WTC11 (cell line): Measurements from ENCODE around the gene PSMG2. TPM values are rescaled to one million over a fixed set of nuclear protein-coding genes. Genes with fewer than 3 reads are reported as not detected.

Source experiments
- ATAC-seq: fragments of 200-7000 bp; cut with Tn5 transposase; 2 replicates; pipeline ENCODE4 v1.10.0; 2021; ENCODE audit warnings: mild to moderate bottlenecking, moderate library complexity
- CTCF ChIA-PET: fragments of 300-600 bp; sonication (Branson Sonifier 250); formaldehyde crosslinking; loops from one replicate; lab custom pipeline; 2021; ENCODE audit warnings: antibody characterized with exemption; lab: Charles Lee
- POLR2A ChIA-PET: fragments of 350-600 bp; sonication (Branson Sonifier 250); formaldehyde crosslinking; loops from one replicate; lab custom pipeline; 2021; ENCODE audit warnings: antibody characterized with exemption; lab: Charles Lee
- DNase-seq: peaks from one replicate; pipeline ENCODE4 v3.0.0; 2021; ENCODE audit warnings: low spot score
- H3K27ac Mint-ChIP-seq: 2 replicates; pipeline ENCODE4 v1.8.0; 2021; ENCODE audit warnings: mixed read lengths
- H3K27me3 Mint-ChIP-seq: 2 replicates; pipeline ENCODE4 v1.8.0; 2021; ENCODE audit warnings: low read depth, mild to moderate bottlenecking, moderate library complexity, mixed read lengths
- H3K36me3 Mint-ChIP-seq: 2 replicates; pipeline ENCODE4 v1.8.0; 2021; ENCODE audit warnings: mixed read lengths
- H3K4me1 Mint-ChIP-seq: 2 replicates; pipeline ENCODE4 v1.8.0; 2022; ENCODE audit warnings: mixed read lengths
- H3K4me3 Mint-ChIP-seq: 2 replicates; pipeline ENCODE4 v1.8.0; 2021; ENCODE audit warnings: mild to moderate bottlenecking, moderate library complexity, mixed read lengths
- H3K9me3 Mint-ChIP-seq: 2 replicates; pipeline ENCODE4 v1.8.0; 2021; ENCODE audit warnings: mixed read lengths
- CREB1 ChIP-seq: sonication (generic); formaldehyde crosslinking; IDR thresholded peaks from 2 replicates; pipeline ENCODE4 v1.8.0; 2023; ENCODE audit warnings: mild to moderate bottlenecking, missing genetic modification reagents
- ESRRA ChIP-seq: sonication (generic); formaldehyde crosslinking; IDR thresholded peaks from 2 replicates; pipeline ENCODE4 v1.8.1; 2022; ENCODE audit warnings: mild to moderate bottlenecking, missing genetic modification reagents, borderline replicate concordance
- IRF2 ChIP-seq: sonication (generic); formaldehyde crosslinking; IDR thresholded peaks from 2 replicates; pipeline ENCODE4 v1.8.0; 2022; ENCODE audit warnings: low read depth, missing genetic modification reagents, borderline replicate concordance
- MXD4 ChIP-seq: fragments of 250-450 bp; sonication (Bioruptor Pico); IDR thresholded peaks from 2 replicates; pipeline ENCODE4 v1.8.0; 2021; ENCODE audit warnings: mild to moderate bottlenecking, moderate library complexity, borderline replicate concordance
- NFATC4 ChIP-seq: fragments of 250-450 bp; sonication (Bioruptor Pico); IDR thresholded peaks from 2 replicates; pipeline ENCODE4 v1.9.0; 2021; ENCODE audit warnings: mild to moderate bottlenecking
- NFE2L1 ChIP-seq: sonication (generic); formaldehyde crosslinking; IDR thresholded peaks from 2 replicates; pipeline ENCODE4 v1.8.1; 2023; ENCODE audit warnings: missing genetic modification reagents
- NFYB ChIP-seq: sonication (generic); formaldehyde crosslinking; conservative IDR thresholded peaks from 2 replicates; pipeline ENCODE4 v1.8.0; 2022; ENCODE audit warnings: low read depth, missing genetic modification reagents
- NR1H2 ChIP-seq: sonication (generic); formaldehyde crosslinking; IDR thresholded peaks from 2 replicates; pipeline ENCODE4 v1.9.0; 2021; ENCODE audit warnings: mild to moderate bottlenecking, moderate library complexity, missing genetic modification reagents
- PRRX2 ChIP-seq: fragments of 250-450 bp; sonication (Bioruptor Pico); IDR thresholded peaks from 2 replicates; pipeline ENCODE4 v1.8.0; 2021; ENCODE audit warnings: mild to moderate bottlenecking
- SP1 ChIP-seq: sonication (generic); formaldehyde crosslinking; conservative IDR thresholded peaks from 2 replicates; pipeline ENCODE4 v1.8.1; 2022; ENCODE audit warnings: missing genetic modification reagents
- TEAD4 ChIP-seq: sonication (generic); formaldehyde crosslinking; IDR thresholded peaks from 2 replicates; pipeline ENCODE4 v1.8.0; 2022; ENCODE audit warnings: mild to moderate bottlenecking, missing genetic modification reagents
- TP53 ChIP-seq: sonication (generic); formaldehyde crosslinking; IDR thresholded peaks from 2 replicates; pipeline ENCODE4 v1.8.1; 2023; ENCODE audit warnings: mild to moderate bottlenecking, missing genetic modification reagents
- ZNF416 ChIP-seq: fragments of 250-450 bp; sonication (Bioruptor Pico); IDR thresholded peaks from 2 replicates; pipeline ENCODE4 v1.9.0; 2021; ENCODE audit warnings: mild to moderate bottlenecking, inconsistent platforms
- total RNA-seq: library from RNA; stranded (reverse); gene quantifications from 3 replicates; pipeline ENCODE4 v1.2.3, GENCODE V29; 2021
- TF ChIP-seq, protein P1 (sequence below): sonication (generic); formaldehyde crosslinking; IDR thresholded peaks from 2 replicates; pipeline ENCODE4 v1.8.1; 2023; ENCODE audit warnings: mild to moderate bottlenecking, moderate library complexity, missing genetic modification reagents
- TF ChIP-seq, protein P2 (sequence below): sonication (generic); formaldehyde crosslinking; IDR thresholded peaks from 2 replicates; pipeline ENCODE4 v1.8.1; 2023; ENCODE audit warnings: mild to moderate bottlenecking, missing genetic modification reagents, moderate library complexity
- TF ChIP-seq, protein P3 (sequence below): sonication (generic); formaldehyde crosslinking; conservative IDR thresholded peaks from 2 replicates; pipeline ENCODE4 v1.8.1; 2022; ENCODE audit warnings: mild to moderate bottlenecking, missing genetic modification reagents
- TF ChIP-seq, protein P4 (sequence below): fragments of 200-600 bp; IDR thresholded peaks from 2 replicates; pipeline ENCODE4 v1.8.0; 2022; ENCODE audit warnings: antibody characterized with exemption
- TF ChIP-seq, protein P5 (sequence below): sonication (generic); formaldehyde crosslinking; IDR thresholded peaks from 2 replicates; pipeline ENCODE4 v1.8.0; 2023; ENCODE audit warnings: missing genetic modification reagents, mild to moderate bottlenecking, borderline replicate concordance
- TF ChIP-seq, protein P6 (sequence below): sonication (generic); formaldehyde crosslinking; IDR thresholded peaks from 2 replicates; pipeline ENCODE4 v1.8.0; 2022; ENCODE audit warnings: missing genetic modification reagents
- TF ChIP-seq, protein P7 (sequence below): fragments of 250-450 bp; sonication (Bioruptor Pico); IDR thresholded peaks from 2 replicates; pipeline ENCODE4 v1.9.0; 2021; ENCODE audit warnings: mild to moderate bottlenecking

PSMG2 gene
- total RNA-seq, 1 experiment from 2014 or later = 78.9 TPM

DNA sequence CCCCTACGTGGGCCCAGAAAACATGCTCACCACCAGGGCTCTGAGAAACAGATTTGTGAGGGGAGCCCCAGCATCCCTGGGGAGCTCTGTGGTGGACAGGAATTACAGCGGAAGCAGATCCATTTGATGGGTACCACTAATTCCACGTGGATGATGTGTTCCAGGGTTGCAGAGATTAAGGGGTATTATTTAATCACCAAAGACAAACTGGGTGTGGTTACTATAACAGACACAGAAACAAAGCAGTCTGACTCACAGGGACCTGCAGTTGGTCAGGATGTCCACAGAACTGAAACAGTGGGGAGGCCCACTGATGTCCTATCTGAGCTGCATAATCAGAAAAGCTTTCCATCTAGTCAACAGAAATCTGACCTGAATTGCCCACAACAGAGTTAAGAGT is 65.8 kb downstream of the PSMG2 start:
- H3K4me3 Mint-ChIP-seq = no peak overlapping the region
- DNase-seq (no peak), ATAC-seq (no peak)
- ChIA-PET POLR2A (no interaction called here), CTCF (interaction anchor here (1.1 to 1.8 kb wide), 2 partner anchors 115 to 166 kb away, joined by 3 to 4 read pairs; partner anchors contain the start of gene PTPN2)
- TF ChIP-seq, protein P1, sequence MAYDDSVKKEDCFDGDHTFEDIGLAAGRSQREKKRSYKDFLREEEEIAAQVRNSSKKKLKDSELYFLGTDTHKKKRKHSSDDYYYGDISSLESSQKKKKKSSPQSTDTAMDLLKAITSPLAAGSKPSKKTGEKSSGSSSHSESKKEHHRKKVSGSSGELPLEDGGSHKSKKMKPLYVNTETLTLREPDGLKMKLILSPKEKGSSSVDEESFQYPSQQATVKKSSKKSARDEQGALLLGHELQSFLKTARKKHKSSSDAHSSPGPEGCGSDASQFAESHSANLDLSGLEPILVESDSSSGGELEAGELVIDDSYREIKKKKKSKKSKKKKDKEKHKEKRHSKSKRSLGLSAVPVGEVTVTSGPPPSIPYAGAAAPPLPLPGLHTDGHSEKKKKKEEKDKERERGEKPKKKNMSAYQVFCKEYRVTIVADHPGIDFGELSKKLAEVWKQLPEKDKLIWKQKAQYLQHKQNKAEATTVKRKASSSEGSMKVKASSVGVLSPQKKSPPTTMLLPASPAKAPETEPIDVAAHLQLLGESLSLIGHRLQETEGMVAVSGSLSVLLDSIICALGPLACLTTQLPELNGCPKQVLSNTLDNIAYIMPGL (CRISPR knock-in tag) = no peak
- TF ChIP-seq CREB1 (CRISPR knock-in tag) = no peak
- TF ChIP-seq, protein P2, sequence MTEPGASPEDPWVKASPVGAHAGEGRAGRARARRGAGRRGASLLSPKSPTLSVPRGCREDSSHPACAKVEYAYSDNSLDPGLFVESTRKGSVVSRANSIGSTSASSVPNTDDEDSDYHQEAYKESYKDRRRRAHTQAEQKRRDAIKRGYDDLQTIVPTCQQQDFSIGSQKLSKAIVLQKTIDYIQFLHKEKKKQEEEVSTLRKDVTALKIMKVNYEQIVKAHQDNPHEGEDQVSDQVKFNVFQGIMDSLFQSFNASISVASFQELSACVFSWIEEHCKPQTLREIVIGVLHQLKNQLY (CRISPR knock-in tag) = no peak
- TF ChIP-seq, protein P3, sequence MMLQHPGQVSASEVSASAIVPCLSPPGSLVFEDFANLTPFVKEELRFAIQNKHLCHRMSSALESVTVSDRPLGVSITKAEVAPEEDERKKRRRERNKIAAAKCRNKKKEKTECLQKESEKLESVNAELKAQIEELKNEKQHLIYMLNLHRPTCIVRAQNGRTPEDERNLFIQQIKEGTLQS (CRISPR knock-in tag) = no peak
- TF ChIP-seq TEAD4 (CRISPR knock-in tag) = no peak
- TF ChIP-seq SP1 = no peak
- TF ChIP-seq, protein P4, sequence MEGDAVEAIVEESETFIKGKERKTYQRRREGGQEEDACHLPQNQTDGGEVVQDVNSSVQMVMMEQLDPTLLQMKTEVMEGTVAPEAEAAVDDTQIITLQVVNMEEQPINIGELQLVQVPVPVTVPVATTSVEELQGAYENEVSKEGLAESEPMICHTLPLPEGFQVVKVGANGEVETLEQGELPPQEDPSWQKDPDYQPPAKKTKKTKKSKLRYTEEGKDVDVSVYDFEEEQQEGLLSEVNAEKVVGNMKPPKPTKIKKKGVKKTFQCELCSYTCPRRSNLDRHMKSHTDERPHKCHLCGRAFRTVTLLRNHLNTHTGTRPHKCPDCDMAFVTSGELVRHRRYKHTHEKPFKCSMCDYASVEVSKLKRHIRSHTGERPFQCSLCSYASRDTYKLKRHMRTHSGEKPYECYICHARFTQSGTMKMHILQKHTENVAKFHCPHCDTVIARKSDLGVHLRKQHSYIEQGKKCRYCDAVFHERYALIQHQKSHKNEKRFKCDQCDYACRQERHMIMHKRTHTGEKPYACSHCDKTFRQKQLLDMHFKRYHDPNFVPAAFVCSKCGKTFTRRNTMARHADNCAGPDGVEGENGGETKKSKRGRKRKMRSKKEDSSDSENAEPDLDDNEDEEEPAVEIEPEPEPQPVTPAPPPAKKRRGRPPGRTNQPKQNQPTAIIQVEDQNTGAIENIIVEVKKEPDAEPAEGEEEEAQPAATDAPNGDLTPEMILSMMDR = no peak
- TF ChIP-seq NR1H2 (CRISPR knock-in tag) = no peak
- TF ChIP-seq PRRX2 = no peak
- TF ChIP-seq NFATC4 = no peak
- TF ChIP-seq IRF2 = no peak
- TF ChIP-seq, protein P5, sequence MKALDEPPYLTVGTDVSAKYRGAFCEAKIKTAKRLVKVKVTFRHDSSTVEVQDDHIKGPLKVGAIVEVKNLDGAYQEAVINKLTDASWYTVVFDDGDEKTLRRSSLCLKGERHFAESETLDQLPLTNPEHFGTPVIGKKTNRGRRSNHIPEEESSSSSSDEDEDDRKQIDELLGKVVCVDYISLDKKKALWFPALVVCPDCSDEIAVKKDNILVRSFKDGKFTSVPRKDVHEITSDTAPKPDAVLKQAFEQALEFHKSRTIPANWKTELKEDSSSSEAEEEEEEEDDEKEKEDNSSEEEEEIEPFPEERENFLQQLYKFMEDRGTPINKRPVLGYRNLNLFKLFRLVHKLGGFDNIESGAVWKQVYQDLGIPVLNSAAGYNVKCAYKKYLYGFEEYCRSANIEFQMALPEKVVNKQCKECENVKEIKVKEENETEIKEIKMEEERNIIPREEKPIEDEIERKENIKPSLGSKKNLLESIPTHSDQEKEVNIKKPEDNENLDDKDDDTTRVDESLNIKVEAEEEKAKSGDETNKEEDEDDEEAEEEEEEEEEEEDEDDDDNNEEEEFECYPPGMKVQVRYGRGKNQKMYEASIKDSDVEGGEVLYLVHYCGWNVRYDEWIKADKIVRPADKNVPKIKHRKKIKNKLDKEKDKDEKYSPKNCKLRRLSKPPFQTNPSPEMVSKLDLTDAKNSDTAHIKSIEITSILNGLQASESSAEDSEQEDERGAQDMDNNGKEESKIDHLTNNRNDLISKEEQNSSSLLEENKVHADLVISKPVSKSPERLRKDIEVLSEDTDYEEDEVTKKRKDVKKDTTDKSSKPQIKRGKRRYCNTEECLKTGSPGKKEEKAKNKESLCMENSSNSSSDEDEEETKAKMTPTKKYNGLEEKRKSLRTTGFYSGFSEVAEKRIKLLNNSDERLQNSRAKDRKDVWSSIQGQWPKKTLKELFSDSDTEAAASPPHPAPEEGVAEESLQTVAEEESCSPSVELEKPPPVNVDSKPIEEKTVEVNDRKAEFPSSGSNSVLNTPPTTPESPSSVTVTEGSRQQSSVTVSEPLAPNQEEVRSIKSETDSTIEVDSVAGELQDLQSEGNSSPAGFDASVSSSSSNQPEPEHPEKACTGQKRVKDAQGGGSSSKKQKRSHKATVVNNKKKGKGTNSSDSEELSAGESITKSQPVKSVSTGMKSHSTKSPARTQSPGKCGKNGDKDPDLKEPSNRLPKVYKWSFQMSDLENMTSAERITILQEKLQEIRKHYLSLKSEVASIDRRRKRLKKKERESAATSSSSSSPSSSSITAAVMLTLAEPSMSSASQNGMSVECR (CRISPR knock-in tag) = no peak
- TF ChIP-seq ZNF416 (CRISPR knock-in tag) = no peak
- TF ChIP-seq, protein P6, sequence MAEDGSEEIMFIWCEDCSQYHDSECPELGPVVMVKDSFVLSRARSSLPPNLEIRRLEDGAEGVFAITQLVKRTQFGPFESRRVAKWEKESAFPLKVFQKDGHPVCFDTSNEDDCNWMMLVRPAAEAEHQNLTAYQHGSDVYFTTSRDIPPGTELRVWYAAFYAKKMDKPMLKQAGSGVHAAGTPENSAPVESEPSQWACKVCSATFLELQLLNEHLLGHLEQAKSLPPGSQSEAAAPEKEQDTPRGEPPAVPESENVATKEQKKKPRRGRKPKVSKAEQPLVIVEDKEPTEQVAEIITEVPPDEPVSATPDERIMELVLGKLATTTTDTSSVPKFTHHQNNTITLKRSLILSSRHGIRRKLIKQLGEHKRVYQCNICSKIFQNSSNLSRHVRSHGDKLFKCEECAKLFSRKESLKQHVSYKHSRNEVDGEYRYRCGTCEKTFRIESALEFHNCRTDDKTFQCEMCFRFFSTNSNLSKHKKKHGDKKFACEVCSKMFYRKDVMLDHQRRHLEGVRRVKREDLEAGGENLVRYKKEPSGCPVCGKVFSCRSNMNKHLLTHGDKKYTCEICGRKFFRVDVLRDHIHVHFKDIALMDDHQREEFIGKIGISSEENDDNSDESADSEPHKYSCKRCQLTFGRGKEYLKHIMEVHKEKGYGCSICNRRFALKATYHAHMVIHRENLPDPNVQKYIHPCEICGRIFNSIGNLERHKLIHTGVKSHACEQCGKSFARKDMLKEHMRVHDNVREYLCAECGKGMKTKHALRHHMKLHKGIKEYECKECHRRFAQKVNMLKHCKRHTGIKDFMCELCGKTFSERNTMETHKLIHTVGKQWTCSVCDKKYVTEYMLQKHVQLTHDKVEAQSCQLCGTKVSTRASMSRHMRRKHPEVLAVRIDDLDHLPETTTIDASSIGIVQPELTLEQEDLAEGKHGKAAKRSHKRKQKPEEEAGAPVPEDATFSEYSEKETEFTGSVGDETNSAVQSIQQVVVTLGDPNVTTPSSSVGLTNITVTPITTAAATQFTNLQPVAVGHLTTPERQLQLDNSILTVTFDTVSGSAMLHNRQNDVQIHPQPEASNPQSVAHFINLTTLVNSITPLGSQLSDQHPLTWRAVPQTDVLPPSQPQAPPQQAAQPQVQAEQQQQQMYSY (CRISPR knock-in tag) = no peak
- TF ChIP-seq NFYB (CRISPR knock-in tag) = no peak
- TF ChIP-seq, protein P7, sequence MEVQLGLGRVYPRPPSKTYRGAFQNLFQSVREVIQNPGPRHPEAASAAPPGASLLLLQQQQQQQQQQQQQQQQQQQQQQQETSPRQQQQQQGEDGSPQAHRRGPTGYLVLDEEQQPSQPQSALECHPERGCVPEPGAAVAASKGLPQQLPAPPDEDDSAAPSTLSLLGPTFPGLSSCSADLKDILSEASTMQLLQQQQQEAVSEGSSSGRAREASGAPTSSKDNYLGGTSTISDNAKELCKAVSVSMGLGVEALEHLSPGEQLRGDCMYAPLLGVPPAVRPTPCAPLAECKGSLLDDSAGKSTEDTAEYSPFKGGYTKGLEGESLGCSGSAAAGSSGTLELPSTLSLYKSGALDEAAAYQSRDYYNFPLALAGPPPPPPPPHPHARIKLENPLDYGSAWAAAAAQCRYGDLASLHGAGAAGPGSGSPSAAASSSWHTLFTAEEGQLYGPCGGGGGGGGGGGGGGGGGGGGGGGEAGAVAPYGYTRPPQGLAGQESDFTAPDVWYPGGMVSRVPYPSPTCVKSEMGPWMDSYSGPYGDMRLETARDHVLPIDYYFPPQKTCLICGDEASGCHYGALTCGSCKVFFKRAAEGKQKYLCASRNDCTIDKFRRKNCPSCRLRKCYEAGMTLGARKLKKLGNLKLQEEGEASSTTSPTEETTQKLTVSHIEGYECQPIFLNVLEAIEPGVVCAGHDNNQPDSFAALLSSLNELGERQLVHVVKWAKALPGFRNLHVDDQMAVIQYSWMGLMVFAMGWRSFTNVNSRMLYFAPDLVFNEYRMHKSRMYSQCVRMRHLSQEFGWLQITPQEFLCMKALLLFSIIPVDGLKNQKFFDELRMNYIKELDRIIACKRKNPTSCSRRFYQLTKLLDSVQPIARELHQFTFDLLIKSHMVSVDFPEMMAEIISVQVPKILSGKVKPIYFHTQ = no peak
- no peak for TF ChIP-seq ESRRA
- no peak for TF ChIP-seq NFE2L1 (CRISPR knock-in tag)
- TF ChIP-seq TP53 (CRISPR knock-in tag) = no peak
- TF ChIP-seq MXD4 (CRISPR knock-in tag) = no peak
- no peaks in the 10 kb centered on the region for H3K36me3 Mint-ChIP-seq
- no peaks in the 10 kb centered on the region for H3K27me3 Mint-ChIP-seq
- no peak overlapping the region for H3K27ac Mint-ChIP-seq
- H3K9me3 Mint-ChIP-seq = no peaks in the 10 kb centered on the region
- peaks cover 4% of the 10 kb centered on the region for H3K4me1 Mint-ChIP-seq
